Measurements from ENCODE around the gene SACM1L.

GRCh38 chr3:45711931-45712330 is 22.7 kb downstream of the SACM1L start:
- TF ChIP-seq CTCF (IDR thresholded peaks at IDR 0.05; ENCODE audit: borderline replicate concordance, extremely low read depth, low read length, poor library complexity, severe bottlenecking) (no peak), EZH2 (IDR thresholded peaks at IDR 0.05; ENCODE audit: borderline replicate concordance, low read depth, low read length, severe bottlenecking) (no peak)
